SU-DHL-6 (cell line): ENCODE data around the gene IGFBP7.

Source experiments
- H2AFZ ChIP-seq: fragments of 200-600 bp; sonication (generic); 2 replicates; pipeline ENCODE4 v1.6.1; 2014; ENCODE audit warnings: low read depth, mild to moderate bottlenecking, moderate library complexity, mixed read lengths, antibody characterized with exemption, low read length; ENCODE audit not compliant: severe bottlenecking
- H3F3A ChIP-seq: fragments of 200-600 bp; shearing (Covaris generic); 2 replicates; pipeline ENCODE4 v1.6.0; 2016; ENCODE audit warnings: antibody characterized with exemption, mild to moderate bottlenecking; ENCODE audit not compliant: insufficient read depth
- H3K27ac ChIP-seq: fragments of 200-600 bp; sonication (generic); 2 replicates; pipeline ENCODE4 v1.5.1; 2016; ENCODE audit warnings: low read depth, mild to moderate bottlenecking, low read length, moderate library complexity, mixed read lengths
- H3K27me3 ChIP-seq: fragments of 200-600 bp; sonication (generic), shearing (Covaris generic); 2 replicates; pipeline ENCODE4 v1.6.0; 2014; ENCODE audit warnings: mild to moderate bottlenecking, low read length
- H3K36me3 ChIP-seq: fragments of 200-600 bp; sonication (generic); 2 replicates; pipeline ENCODE4 v1.6.1; 2014; ENCODE audit warnings: mild to moderate bottlenecking, low read length, mixed read lengths
- H3K4me2 ChIP-seq: fragments of 300-600, 200-600 bp; shearing (Covaris generic), sonication (generic); 2 replicates; pipeline ENCODE4 v1.6.0; 2014; ENCODE audit warnings: low read length, low read depth, mild to moderate bottlenecking; ENCODE audit not compliant: poor library complexity, severe bottlenecking
- H3K4me3 ChIP-seq: fragments of 200-600 bp; sonication (generic); 2 replicates; pipeline ENCODE4 v1.5.1; 2014; ENCODE audit warnings: antibody characterized with exemption, low read length, mild to moderate bottlenecking, mixed read lengths; ENCODE audit not compliant: insufficient read depth, poor library complexity, severe bottlenecking
- H3K79me2 ChIP-seq: fragments of 200-600 bp; sonication (generic); 2 replicates; pipeline ENCODE4 v1.6.1; 2014; ENCODE audit warnings: mild to moderate bottlenecking, low read length, moderate library complexity; ENCODE audit not compliant: insufficient read depth
- H3K9ac ChIP-seq: fragments of 200-600 bp; sonication (generic); 2 replicates; pipeline ENCODE4 v1.7.0; 2014; ENCODE audit warnings: mild to moderate bottlenecking, low read length
- H3K9me2 ChIP-seq: fragments of 200-600 bp; sonication (generic); replicated peaks from 2 replicates; pipeline ENCODE4 v1.6.1; 2014; ENCODE audit warnings: low read length; ENCODE audit not compliant: insufficient read depth
- H3K9me3 ChIP-seq: fragments of 200-600 bp; sonication (generic); 2 replicates; pipeline ENCODE4 v1.6.1; 2014; ENCODE audit warnings: low read length, mixed read lengths; ENCODE audit not compliant: insufficient read depth
- H4K20me1 ChIP-seq: fragments of 200-600 bp; sonication (generic); 2 replicates; pipeline ENCODE4 v1.6.1; 2014; ENCODE audit warnings: low read depth, mild to moderate bottlenecking, antibody characterized with exemption, low read length, moderate library complexity, mixed read lengths
- EZH2phosphoT487 ChIP-seq: fragments of 200-600 bp; sonication (generic), shearing (Covaris generic); conservative IDR thresholded peaks from 2 replicates; pipeline ENCODE4 v1.6.1; 2018; ENCODE audit warnings: mild to moderate bottlenecking, antibody characterized with exemption, low read length, moderate library complexity, mixed read lengths
- TF ChIP-seq, protein P1 (sequence below): fragments of 200-600 bp; sonication (generic); IDR thresholded peaks from one replicate; pipeline ENCODE4 v1.5.1; 2017; ENCODE audit warnings: antibody characterized with exemption, mild to moderate bottlenecking, low read length, moderate library complexity; ENCODE audit not compliant: insufficient read depth, poor library complexity, severe bottlenecking

IGFBP7 gene

DNA sequence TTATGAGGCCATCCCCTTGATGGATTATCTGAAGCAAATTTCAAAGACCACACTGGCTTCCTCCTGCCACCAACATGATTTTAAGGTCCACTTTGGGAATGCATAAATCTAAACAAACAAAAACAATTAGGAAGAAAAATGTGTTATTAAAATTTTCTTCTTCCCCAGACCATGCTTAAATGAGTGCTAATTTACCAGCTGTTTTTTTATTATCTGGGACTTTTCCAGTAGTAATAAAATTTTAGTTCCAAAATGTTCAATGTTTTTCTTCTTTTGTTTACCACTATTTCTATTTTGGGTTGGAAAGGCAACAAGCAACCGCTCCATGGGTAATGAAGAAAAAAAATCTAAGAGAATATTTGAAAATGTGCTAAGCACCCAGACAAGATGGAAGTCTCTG, 69.2 kb downstream of the IGFBP7 start:
- no peaks in the 10 kb centered on the region for H3K27me3 ChIP-seq
- H3K9ac ChIP-seq, result no peak overlapping the region
- no peaks in the 10 kb centered on the region for H3K79me2 ChIP-seq
- TF ChIP-seq, protein P1, sequence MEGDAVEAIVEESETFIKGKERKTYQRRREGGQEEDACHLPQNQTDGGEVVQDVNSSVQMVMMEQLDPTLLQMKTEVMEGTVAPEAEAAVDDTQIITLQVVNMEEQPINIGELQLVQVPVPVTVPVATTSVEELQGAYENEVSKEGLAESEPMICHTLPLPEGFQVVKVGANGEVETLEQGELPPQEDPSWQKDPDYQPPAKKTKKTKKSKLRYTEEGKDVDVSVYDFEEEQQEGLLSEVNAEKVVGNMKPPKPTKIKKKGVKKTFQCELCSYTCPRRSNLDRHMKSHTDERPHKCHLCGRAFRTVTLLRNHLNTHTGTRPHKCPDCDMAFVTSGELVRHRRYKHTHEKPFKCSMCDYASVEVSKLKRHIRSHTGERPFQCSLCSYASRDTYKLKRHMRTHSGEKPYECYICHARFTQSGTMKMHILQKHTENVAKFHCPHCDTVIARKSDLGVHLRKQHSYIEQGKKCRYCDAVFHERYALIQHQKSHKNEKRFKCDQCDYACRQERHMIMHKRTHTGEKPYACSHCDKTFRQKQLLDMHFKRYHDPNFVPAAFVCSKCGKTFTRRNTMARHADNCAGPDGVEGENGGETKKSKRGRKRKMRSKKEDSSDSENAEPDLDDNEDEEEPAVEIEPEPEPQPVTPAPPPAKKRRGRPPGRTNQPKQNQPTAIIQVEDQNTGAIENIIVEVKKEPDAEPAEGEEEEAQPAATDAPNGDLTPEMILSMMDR, result no peak
- no peak for TF ChIP-seq EZH2phosphoT487
- H3K27ac ChIP-seq, result no peak overlapping the region
- H2AFZ ChIP-seq, result no peak overlapping the region
- H3K9me2 ChIP-seq, result no peaks in the 10 kb centered on the region
- H3F3A ChIP-seq, result no peaks in the 10 kb centered on the region
- no peaks in the 10 kb centered on the region for H3K36me3 ChIP-seq
- no peaks in the 10 kb centered on the region for H3K9me3 ChIP-seq
- H3K4me3 ChIP-seq, result no peak overlapping the region
- H3K4me2 ChIP-seq, result no peak overlapping the region
- no peaks in the 10 kb centered on the region for H4K20me1 ChIP-seq

DNA sequence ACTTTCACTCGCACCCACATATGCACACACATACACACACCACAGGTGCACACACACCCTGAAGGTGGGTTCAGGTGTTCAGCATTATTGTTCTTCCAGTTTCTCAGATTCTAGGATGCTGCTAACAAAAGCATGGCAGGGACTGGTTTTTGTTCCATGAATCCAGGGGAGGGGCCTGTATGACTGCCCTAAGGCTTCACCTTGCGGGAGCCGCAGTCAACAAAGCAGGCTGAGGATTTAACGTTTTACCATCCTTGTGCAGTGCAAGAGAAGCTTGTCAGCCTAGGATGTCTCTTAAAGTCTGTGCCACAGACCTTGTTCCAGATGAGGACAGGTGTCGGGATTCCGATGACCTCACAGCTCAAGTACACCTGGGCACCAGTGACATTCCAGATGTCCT, 69.7 kb downstream of the IGFBP7 start:
- Histone ChIP-seq H2AFZ (no peak overlapping the region), H3K9ac (no peak overlapping the region), H4K20me1 (no peaks in the 10 kb centered on the region), H3K9me3 (no peaks in the 10 kb centered on the region), H3F3A (no peaks in the 10 kb centered on the region), H3K79me2 (no peaks in the 10 kb centered on the region), H3K27me3 (no peaks in the 10 kb centered on the region), H3K36me3 (no peaks in the 10 kb centered on the region), H3K4me3 (no peak overlapping the region), H3K9me2 (no peaks in the 10 kb centered on the region), H3K27ac (no peak overlapping the region), H3K4me2 (no peak overlapping the region)
- TF ChIP-seq, protein P1, result no peak
- no peak for TF ChIP-seq EZH2phosphoT487

DNA sequence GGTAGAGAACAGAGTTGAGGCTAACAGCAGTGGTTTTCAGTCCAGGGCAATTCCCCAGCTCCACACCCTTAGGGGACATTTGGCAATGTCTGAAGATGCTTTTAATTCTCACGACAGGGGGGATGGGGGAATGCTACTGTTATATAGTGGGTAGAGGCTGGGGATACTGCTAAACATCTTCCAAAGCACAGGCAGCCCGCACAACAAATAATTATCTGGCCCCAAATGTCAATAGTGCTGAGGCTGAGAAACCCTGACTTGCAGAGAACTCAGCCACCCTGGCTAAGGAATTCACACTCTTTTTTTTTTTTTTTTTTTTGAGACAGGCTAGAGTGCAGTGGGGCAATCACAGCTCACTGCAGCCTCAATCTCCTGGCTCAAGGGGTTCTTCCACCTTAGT, 70.8 kb downstream of the IGFBP7 start:
- Histone ChIP-seq H3K4me3 (no peak overlapping the region), H3F3A (no peaks in the 10 kb centered on the region), H3K9me3 (no peaks in the 10 kb centered on the region), H3K36me3 (no peaks in the 10 kb centered on the region), H3K27me3 (no peaks in the 10 kb centered on the region), H4K20me1 (no peaks in the 10 kb centered on the region), H2AFZ (no peak overlapping the region), H3K9ac (no peak overlapping the region), H3K79me2 (no peaks in the 10 kb centered on the region), H3K27ac (no peak overlapping the region), H3K4me2 (no peak overlapping the region), H3K9me2 (no peaks in the 10 kb centered on the region)
- TF ChIP-seq, protein P1, result no peak
- no peak for TF ChIP-seq EZH2phosphoT487
